Urinary bladder (tissue), 4 donors: ENCODE data around the gene SKI. TPM values are rescaled to one million over a fixed set of nuclear protein-coding genes. Genes with fewer than 3 reads are reported as not detected.

Experiments
- DNase-seq: peaks from one replicate; pipeline ENCODE4 v3.0.0-alpha.2; 2015; ENCODE audit errors: extremely low spot score
- H3K27ac ChIP-seq: one replicate; pipeline ENCODE4 v1.5.1; 2013; ENCODE audit warnings: low read depth, mild to moderate bottlenecking, moderate library complexity
- H3K36me3 ChIP-seq: one replicate; pipeline ENCODE4 v1.6.1; 2013; ENCODE audit warnings: mild to moderate bottlenecking, moderate library complexity; ENCODE audit not compliant: insufficient read depth
- H3K4me1 ChIP-seq: one replicate; pipeline ENCODE4 v1.6.1; 2013; ENCODE audit warnings: mild to moderate bottlenecking, moderate library complexity; ENCODE audit not compliant: insufficient read depth
- H3K4me3 ChIP-seq: one replicate; pipeline ENCODE4 v1.5.1; 2013; ENCODE audit warnings: low read depth, low read length
- WGBS: extraction: QIAGEN DNeasy Blood & Tissue Kit; methylation state at CpG from one replicate; pipeline ENCODE4 v1.1.7; 2013; 5-methylcytosine and 5-hydroxymethylcytosine counted together
- polyA plus RNA-seq: library from polyadenylated mRNA; stranded (reverse); fragments of 200-250 nt; gene quantifications from one replicate; pipeline ENCODE4 v1.2.3, GENCODE V29; 2013
- total RNA-seq: library from RNA; depleted of rRNA; stranded (reverse); fragments of >200 nt; gene quantifications from one replicate; pipeline ENCODE4 v1.2.3, GENCODE V29; 2014
- donor health status: healthy with polysubstance abuse.
- donor health status: healthy.

Gene SKI
- total and polyA plus RNA-seq, 2 donors, result 27.8 to 60.5 TPM

DNA sequence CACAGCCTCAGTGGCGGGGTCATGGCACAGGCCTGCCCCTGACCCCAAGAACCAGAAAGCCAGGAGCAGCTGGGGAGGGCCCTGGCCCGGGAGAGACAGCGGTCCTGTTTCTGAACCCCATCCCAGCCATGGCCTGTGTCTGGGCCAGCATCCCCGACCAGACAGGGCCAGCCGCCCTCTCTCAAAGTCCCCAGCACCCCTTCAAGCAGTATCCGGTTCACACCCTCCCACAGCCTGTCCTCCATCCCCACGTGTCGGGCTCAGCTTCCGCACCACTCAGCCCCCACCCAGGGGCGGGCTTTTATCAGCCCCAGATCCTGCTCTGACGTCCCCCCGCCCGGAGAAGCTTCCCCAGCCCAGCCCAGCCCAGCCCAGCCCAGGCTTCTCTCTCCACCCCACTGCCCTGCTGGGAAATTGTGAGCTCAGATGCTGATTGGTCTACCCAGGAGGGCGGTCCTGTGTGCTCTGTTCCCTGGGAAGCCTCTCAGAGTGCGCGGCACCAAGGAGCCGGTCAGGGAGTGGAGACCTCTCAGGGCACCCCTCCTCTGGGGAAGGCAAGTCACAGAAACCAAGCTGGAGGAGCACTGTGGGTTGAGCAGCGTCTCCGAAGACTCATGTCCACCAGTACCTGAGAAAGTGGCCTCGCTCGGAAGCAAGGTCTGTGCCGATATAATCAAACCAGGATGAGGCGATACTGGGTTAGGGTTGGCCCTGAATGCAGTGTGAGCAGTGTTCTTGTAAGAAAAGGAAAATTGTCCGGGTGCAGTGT lies 28.9 kb upstream of the SKI start:
- Histone ChIP-seq H3K4me1 (peaks cover 2% of the 10 kb centered on the region), H3K27ac (peak overlapping the region; percentile 70), H3K36me3 (no peaks in the 10 kb centered on the region), H3K4me3 (peak overlapping the region; percentile 9)
- peak; percentile 76 for DNase-seq
- 6% methylated on average over 24 of the region's 24 CpGs for WGBS

DNA sequence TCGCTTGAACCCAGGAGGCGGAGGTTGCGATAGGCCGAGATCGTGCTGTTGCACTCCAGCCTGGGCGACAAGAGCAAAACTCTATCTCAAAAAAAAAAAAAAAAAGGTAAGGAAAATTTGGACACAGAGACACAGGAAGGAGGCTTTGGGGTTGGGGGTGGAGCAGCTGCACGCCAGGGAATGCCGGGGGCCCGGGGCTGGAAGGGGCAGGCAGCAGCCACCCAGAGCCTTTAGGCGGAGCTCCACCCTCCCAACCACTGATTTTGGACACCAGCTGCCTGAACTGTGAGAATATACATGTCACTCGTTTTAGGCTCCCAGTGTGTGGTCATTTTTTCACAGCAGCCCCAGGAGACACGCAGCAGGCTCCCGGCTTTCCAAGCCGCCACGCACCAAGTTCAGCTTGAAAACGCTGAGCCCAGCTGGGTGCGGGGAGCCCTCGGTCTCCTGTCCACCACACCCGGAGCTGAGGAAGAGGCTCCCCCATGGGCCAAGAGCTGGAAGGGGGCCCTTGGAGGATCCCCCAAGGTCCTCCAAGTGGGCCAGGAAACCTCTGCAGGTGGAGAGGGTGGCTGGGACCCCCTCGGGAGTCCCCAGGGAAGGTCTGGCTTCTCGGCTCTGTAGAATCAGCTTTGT lies 27.7 kb upstream of the SKI start:
- Histone ChIP-seq H3K27ac (no peak overlapping the region), H3K4me3 (no peak overlapping the region), H3K36me3 (no peaks in the 10 kb centered on the region), H3K4me1 (peaks cover 2% of the 10 kb centered on the region)
- 70% methylated on average over 21 of the region's 21 CpGs for WGBS
- DNase-seq, result no peak

DNA sequence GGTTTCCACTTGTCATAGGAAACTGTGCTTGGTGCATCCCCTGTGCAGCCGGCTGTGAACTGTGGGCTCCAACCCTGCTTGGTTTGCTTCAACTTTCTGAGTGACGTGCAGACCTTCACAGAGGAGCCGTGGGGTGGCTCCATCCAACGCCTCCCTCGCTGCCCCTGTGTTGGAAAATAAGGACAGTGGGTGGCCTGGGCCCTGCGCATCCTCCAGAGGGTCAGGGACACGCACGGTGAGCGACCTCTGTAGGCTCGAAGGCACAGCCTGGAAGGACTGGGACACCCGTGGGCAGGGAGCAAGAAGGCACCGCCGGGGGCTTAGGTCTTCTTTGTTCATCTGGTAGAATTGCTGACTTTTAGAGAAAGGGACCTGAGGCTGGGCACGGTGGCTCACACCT lies 27.1 kb upstream of the SKI start:
- no peak overlapping the region for H3K27ac ChIP-seq
- WGBS, result 91% methylated on average over 14 of the region's 14 CpGs
- H3K4me3 ChIP-seq, result no peak overlapping the region
- DNase-seq, result no peak
- H3K36me3 ChIP-seq, result no peaks in the 10 kb centered on the region
- H3K4me1 ChIP-seq, result peaks cover 2% of the 10 kb centered on the region

DNA sequence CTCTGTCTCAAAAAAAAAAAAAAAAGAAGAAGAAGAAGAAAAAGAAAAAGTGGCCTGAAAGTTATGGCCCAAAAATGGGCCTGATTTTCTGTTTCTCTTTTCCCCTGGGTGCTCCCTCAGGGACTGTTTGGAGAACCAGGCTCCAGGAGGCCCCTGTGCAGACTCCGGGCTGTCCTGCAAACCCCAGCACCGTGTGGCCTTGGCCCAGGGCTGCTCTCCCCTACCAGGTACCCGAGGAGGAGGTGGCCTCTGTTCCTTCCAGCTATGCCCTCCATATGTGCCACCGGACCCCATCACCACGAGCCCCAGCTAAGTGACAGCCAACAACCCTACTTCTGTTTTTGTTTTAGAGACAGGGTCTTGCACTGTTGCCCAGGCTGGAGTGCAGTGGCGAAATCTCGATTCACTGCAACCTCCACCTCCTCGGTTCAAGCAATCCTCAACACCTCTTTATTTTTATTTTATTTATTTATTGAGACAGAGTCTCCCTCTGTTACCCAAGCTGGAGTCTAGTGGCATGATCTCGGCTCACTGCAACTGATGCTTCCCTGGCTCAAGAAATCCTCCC lies 26.0 kb upstream of the SKI start:
- DNase-seq, result no peak
- Histone ChIP-seq H3K4me1 (peaks cover 2% of the 10 kb centered on the region), H3K4me3 (no peak overlapping the region), H3K36me3 (no peaks in the 10 kb centered on the region), H3K27ac (no peak overlapping the region)
- WGBS, result 89% methylated on average over 9 of the region's 9 CpGs

DNA sequence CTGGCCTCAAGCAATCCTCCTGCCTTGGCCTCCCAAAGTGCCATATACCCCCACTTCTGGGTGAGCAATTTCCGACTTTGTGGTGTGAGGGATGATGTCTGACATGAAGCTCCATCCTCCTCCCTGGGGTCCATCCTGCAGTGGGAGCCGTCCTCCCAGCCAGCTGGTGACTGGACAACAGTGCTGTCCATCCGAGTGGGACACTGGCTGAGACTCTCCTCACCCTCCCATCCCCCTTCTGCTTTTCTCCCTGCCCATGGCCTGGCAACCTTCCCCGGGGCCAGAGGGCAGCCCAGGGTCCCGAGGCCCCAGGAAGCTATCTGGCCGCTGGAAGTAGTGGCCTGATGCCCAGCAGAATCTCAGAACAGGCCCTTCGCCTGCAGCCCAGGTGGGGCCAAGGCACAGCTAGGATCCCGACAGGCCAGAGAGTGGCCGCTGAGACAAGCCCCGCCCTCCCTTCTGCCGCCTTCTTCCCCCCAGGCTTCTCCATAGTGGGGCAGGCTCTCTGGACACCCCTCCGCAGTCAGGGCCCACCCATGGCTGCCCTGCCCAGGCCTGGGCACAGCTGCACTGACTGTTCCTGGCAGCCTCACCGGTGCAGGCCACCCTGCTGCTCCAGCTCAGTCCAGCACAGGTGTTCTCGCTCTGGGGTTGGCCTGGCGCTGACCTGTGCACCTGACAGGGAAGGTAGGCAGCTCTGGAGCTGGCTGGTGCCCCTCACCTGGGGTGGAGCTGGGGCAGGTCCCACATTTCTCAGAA lies 25.1 kb upstream of the SKI start:
- no peak for DNase-seq

DNA sequence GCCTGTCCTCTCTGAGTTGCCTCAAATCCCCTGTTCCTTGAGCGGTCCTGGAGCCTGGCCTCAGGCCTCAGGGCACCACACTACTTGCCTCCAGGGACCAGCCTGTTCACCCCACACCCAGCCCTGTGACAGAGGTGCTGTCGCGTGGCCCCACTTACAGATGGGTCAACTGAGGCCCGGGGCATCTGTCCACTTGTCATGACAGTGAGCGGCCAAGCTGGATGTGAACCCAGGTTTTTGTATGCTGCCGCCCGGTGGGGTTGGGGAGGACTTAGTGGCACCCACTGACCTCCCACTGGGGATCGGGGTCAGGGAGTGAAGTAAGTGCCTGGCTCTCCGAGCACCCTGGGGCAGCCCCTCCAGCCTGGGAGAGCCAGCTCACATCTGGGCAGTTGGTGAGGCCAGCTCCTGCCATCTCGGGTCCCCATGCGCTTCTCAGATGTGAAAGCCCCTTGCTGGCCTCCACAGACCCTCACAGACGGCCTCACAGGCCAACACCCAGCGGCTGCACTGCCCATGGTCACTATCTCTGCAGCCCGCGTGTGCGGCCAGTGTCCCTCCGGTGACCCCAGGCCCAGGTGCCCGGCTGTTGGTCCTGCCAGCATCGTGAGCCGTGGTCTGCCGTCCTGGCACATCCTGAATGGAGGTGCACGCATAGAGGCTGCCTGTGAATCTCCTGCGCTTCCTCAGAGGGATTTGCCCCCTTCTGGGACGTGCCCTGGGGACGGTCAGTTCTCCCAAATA lies 24.3 kb upstream of the SKI start:
- Histone ChIP-seq H3K36me3 (no peaks in the 10 kb centered on the region), H3K4me3 (peak overlapping the region; percentile 26), H3K4me1 (no peaks in the 10 kb centered on the region), H3K27ac (no peak overlapping the region)
- 57% methylated on average over 25 of the region's 25 CpGs for WGBS
- DNase-seq, result no peak

More for the DNA sequence above, 25.1 kb upstream of the SKI start:
- peaks cover 2% of the 10 kb centered on the region for H3K4me1 ChIP-seq
- H3K27ac ChIP-seq, result no peak overlapping the region
- no peak overlapping the region for H3K4me3 ChIP-seq
- 93% methylated on average over 15 of the region's 15 CpGs for WGBS
- H3K36me3 ChIP-seq, result no peaks in the 10 kb centered on the region

DNA sequence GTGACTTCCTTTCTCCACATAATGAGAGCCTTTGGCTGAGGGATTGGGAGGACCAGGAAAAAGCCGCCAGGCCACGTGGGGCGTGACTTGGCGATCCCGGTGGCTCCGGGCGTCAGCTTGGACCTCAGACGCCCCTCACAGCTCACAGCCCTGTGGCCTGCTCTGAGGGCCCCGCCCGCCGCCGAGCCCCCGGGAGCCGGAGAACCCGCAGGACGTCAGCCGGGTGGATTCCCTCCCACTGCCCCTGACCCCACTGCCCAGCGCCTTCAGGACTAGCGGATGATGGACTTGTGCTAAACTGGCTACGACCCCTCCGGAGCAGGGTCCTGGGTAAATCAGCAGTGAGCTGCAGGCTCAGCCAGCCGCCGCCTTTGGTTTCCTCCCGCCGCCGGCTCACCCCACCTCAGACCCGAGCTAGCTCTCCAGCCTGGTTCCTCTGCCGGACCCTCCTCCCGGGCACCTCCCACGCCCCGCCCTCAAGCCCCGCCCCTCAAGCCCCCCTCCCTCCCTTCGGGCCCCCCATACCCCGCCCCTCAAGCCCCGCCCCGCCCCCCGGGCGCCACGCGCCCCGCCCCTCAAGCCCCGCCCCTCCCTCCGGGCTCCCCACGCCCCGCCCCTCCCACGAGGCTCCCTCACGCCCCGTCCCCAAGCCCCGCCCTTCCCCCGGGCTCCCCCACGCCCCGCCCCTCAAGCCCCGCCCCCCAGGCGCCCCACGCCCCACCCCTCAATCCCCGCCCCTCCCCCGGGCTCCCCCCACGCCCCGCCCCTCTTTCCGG lies 23.5 kb upstream of the SKI start:
- WGBS, result 3% methylated on average over 52 of the region's 60 CpGs
- no peaks in the 10 kb centered on the region for H3K36me3 ChIP-seq
- DNase-seq, result no peak
- H3K4me3 ChIP-seq, result peak overlapping the region; percentile 26
- no peaks in the 10 kb centered on the region for H3K4me1 ChIP-seq
- peak overlapping the region; percentile 65 for H3K27ac ChIP-seq

DNA sequence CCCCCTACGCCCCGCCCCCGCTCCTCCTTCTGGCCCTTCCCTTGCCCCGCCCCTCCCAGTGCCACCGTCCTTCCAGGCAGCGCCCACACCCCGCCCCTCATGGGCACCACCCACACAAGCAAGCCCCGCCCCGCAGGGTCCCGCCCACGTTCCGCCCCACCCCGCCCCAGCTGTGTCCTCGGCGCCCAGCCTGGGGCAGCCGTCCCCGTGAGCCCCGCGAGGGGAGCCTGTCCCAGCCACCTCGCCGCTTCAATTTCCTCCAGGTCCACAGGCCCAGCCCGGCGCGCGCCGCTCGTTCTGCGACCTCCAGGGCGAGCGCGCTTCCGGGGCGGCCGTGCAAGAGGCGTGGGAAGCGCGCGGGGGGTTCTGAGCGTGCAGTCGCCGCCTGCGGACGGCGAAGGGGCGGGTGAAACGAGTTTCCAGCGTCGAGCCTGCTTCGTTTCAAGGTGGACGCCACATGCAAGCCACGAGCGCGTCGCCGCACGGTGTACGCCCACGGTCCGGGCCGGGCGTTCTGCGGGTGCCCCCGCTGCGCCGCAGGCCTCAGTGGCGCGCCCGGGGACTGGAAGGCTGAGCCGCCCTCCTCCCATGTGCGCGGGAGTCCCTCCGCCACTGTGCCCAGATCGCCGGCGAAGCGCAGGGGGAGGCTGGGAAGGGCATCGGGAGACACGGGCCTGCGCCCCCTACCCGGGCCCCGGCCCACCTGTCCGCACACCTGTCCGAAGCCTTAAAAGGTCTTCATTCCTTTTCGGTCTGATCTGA lies 22.7 kb upstream of the SKI start:
- H3K4me1 ChIP-seq, result no peaks in the 10 kb centered on the region
- WGBS, result 11% methylated on average over 84 of the region's 84 CpGs

DNA sequence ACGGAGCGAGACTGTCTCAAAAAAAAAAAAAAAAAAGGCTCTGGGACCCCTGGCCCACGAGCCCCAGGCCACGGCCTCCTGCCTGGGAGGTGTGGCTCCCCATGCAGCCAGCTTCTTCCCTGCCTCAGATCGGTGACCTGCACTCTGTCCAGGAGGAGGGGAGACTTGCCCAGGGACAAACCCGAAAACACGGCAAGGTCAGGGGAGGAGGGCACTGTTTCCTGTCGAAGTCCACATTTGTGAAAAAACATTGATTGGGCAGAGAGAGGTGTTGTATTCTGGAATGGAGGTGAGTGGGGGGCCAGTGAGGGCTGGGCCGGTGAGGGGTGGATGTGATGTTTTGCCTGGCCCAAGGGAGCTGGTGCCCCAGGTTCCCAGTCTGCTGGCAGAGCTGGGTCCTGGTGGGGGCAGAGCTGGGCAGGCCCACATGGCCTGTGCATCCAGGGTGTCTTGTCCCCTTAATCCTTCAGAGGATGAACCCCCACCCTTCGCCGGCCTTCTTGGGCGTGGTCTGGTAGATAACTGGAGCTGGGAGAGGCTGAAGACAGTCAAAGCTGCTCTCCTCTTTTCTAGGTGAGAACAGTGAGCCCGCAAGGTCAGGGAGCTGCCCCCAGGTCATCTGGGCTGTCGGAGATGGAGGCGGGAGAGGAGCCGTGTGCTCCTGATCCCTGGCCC lies 21.2 kb upstream of the SKI start:
- no peaks in the 10 kb centered on the region for H3K36me3 ChIP-seq
- DNase-seq, result no peak
- 69% methylated on average over 16 of the region's 16 CpGs for WGBS
- peak overlapping the region; percentile 75 for H3K27ac ChIP-seq
- H3K4me3 ChIP-seq, result no peak overlapping the region
- H3K4me1 ChIP-seq, result no peaks in the 10 kb centered on the region

More for the DNA sequence above, 22.7 kb upstream of the SKI start:
- Histone ChIP-seq H3K4me3 (peak overlapping the region; percentile 26), H3K27ac (peak overlapping the region; percentile 86), H3K36me3 (no peaks in the 10 kb centered on the region)
- peak; percentile 86 for DNase-seq

DNA sequence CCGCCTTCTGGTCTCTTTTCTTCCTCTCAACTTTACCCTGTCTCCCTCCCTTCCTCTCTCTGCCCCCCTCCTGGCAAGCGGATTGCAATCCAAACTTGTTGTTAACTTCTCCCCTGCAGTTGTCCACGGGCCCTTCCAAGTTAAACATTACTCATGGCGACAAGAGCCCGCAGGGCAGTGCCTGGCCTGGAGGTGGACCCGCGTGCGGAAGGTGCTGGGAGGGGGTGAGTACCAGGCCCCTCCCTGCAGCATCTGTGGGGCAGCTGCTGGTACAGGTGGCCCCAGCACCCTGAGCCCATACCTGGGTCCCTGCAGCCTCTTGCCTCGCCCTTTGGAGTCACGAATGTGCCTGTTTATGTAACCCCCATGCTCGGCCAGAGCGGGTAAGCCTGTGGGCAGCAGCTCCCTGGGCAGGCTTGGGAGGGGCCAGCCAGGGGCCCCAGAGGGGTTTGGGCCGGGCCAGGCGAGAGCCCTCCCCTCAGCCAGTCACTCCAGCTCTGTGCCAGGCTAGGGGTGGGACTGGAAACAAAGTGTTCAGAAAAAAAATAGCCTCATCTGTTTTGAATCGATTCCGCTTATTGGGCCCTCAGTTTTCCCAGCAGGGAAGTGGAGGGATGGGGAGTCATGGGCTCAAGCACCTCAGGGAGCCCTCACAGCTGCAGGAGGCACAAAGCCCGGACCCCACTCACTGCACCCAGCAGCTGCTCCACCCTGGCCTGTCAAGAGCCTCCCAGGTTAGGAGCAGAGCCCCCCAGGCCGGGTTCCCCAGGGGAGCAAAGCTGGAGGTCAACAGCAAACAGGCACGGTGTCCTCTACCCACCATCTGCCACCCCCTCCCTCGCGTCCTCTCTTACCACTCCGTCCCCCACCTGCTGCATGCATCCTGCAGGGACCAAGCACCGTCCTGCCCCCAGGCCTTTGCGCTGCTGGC lies 19.5 kb upstream of the SKI start:
- no peaks in the 10 kb centered on the region for H3K4me1 ChIP-seq
- WGBS, result 50% methylated on average over 24 of the region's 24 CpGs
- H3K4me3 ChIP-seq, result no peak overlapping the region

More for the DNA sequence above, 19.5 kb upstream of the SKI start:
- no peak for DNase-seq
- H3K27ac ChIP-seq, result peak overlapping the region; percentile 83
- H3K36me3 ChIP-seq, result no peaks in the 10 kb centered on the region
